GM12865 (cell line): ENCODE measurements around the gene ZBTB16.

Experiments
- DNase-seq: peaks from one replicate; pipeline ENCODE4 v3.0.0; 2010; ENCODE audit warnings: low read depth
- H3K4me3 ChIP-seq: 2 replicates; pipeline ENCODE4 v1.5.1; 2011; ENCODE audit warnings: mild to moderate bottlenecking, low read depth, low read length, control low read depth
- CTCF ChIP-seq: IDR thresholded peaks from 2 replicates; pipeline ENCODE4 v1.5.1; 2011; ENCODE audit warnings: low read length, control low read depth, low read depth, inconsistent platforms; ENCODE audit not compliant: insufficient read depth; ENCODE audit errors: missing control alignments

Gene ZBTB16

GRCh38 chr11:114109206-114110090 is 49.9 kb downstream of the ZBTB16 start:
- TF ChIP-seq CTCF: no peak
- no peak for DNase-seq
- H3K4me3 ChIP-seq: no peak overlapping the region

- no peak overlapping the region for H3K4me3 ChIP-seq
- TF ChIP-seq CTCF: no peak
- no peak for DNase-seq
Observed at GRCh38 chr11:114110123-114110522, 50.6 kb downstream of the ZBTB16 start.

GRCh38 chr11:114110952-114111947 is 51.7 kb downstream of the ZBTB16 start:
- no peak for TF ChIP-seq CTCF
- no peak overlapping the region for H3K4me3 ChIP-seq
- DNase-seq: no peak

- TF ChIP-seq CTCF: no peak
- DNase-seq: no peak
- H3K4me3 ChIP-seq: no peak overlapping the region
Observed at GRCh38 chr11:114115451-114115928, 56.0 kb downstream of the ZBTB16 start.

GRCh38 chr11:114116357-114116756 is 56.8 kb downstream of the ZBTB16 start:
- no peak for TF ChIP-seq CTCF
- no peak overlapping the region for H3K4me3 ChIP-seq
- no peak for DNase-seq

- no peak for TF ChIP-seq CTCF
- H3K4me3 ChIP-seq: no peak overlapping the region
- DNase-seq: no peak
Observed at GRCh38 chr11:114116800-114117199, 57.3 kb downstream of the ZBTB16 start.
